ENCODE data around the gene APOBEC4. TPM values are rescaled to one million over a fixed set of nuclear protein-coding genes. Genes with fewer than 3 reads are reported as not detected.
"Not testable (repeated sequence)": the region's sequence is repeated elsewhere in the genome, so short reads cannot be mapped to it uniquely, and the experiment has no call there.

The APOBEC4 gene
- total and polyA plus RNA-seq, 2 of the 8 experiments (the other 6 are each of a cell fraction or from before 2014, with no cell fraction given), result not detected

- H3K18ac ChIP-seq (ENCODE audit: extremely low read depth, low read length); H3K79me2 ChIP-seq (ENCODE audit: control insufficient read depth in 1 of 2, insufficient read depth in 2 of 2, low read length in 2 of 2); H3K9me3 ChIP-seq (ENCODE audit: insufficient read depth in 2 of 2, low read depth in 1 of 2, low read length in 1 of 2); H2BK12ac ChIP-seq (ENCODE audit: low read depth, low read length); H4K8ac ChIP-seq (ENCODE audit: extremely low read depth, insufficient read depth, low read length); H3K9ac ChIP-seq (replicated peaks in 1 of 4; ENCODE audit: extremely low read depth in 1 of 4, low read depth in 3 of 4, low read length in 3 of 4); POLR2A ChIA-PET (ENCODE audit: partially characterized antibody); H3K27me3 ChIP-seq (replicated peaks in 1 of 4; ENCODE audit: control insufficient read depth in 3 of 4, extremely low read depth in 1 of 4, insufficient read depth in 3 of 4, low read length in 3 of 4); H3K36me3 ChIP-seq (ENCODE audit: control insufficient read depth in 2 of 4, insufficient read depth in 4 of 4, low read length in 3 of 4); H3K23ac ChIP-seq (ENCODE audit: insufficient read length); H4K91ac ChIP-seq (replicated peaks; ENCODE audit: insufficient read length, low read length); DNase-seq (ENCODE audit: low read depth in 1 of 2, low spot score in 2 of 2); H4K5ac ChIP-seq (ENCODE audit: insufficient read length, low read depth, low read length); H3K4me1 ChIP-seq (replicated peaks in 1 of 4; ENCODE audit: control insufficient read depth in 3 of 4, insufficient read depth in 4 of 4, low read length in 3 of 4); H2BK120ac ChIP-seq (replicated peaks; ENCODE audit: low read depth, low read length); H3K56ac ChIP-seq (replicated peaks; ENCODE audit: insufficient read length, low read depth, low read length); H2AK5ac ChIP-seq (ENCODE audit: low read depth, low read length); H3K4me3 ChIP-seq (ENCODE audit: extremely low read depth in 1 of 4, insufficient read depth in 2 of 4, low read depth in 3 of 4, low read length in 4 of 4); H3K27ac ChIP-seq (ENCODE audit: low read depth, low read length); H2BK5ac ChIP-seq (ENCODE audit: low read depth, low read length); FAIRE-seq; H3K4me2 ChIP-seq (ENCODE audit: insufficient read depth in 1 of 2, low read depth in 2 of 2, low read length in 2 of 2); H3K23me2 ChIP-seq (ENCODE audit: low read depth, low read length); H2AFZ ChIP-seq (ENCODE audit: low read length); H4K20me1 ChIP-seq (replicated peaks in 1 of 2; ENCODE audit: control insufficient read depth in 1 of 2, insufficient read depth in 2 of 2, low read length in 2 of 2); H2BK15ac ChIP-seq (ENCODE audit: low read length); H3K14ac ChIP-seq (ENCODE audit: insufficient read length); H2BK20ac ChIP-seq (ENCODE audit: low read length); H3K4ac ChIP-seq (replicated peaks; ENCODE audit: insufficient read length, low read depth, low read length); H3K79me1 ChIP-seq (ENCODE audit: low read depth, low read length): not testable (repeated sequence)
- 84% methylated on average over 5 of the region's 5 CpGs; no CpG with 5 or more reads in 1 of the 2 experiments for WGBS, 2 experiments (ENCODE audit: extremely low coverage in 1 of 2, insufficient coverage in 1 of 2, insufficient read length in 1 of 2, insufficient replicate concordance in 2 of 2, low coverage in 1 of 2, low lambda C conversion rate in 2 of 2, missing lambda C conversion rate in 1 of 2)
- CTCF ChIA-PET (ENCODE audit: partially characterized antibody), result interaction anchor here (1.5 kb wide), 1 partner anchor 15 kb away, joined by 4 read pairs; no protein-coding TSS in a partner anchor
Measured at GRCh38 chr1:183618202-183618601, 34.9 kb downstream of the APOBEC4 start.

GRCh38 chr1:183612975-183613374 lies 40.1 kb downstream of the APOBEC4 start:
- FAIRE-seq; H3K27ac ChIP-seq (ENCODE audit: low read depth, low read length); H3K27me3 ChIP-seq (replicated peaks in 1 of 4; ENCODE audit: control insufficient read depth in 3 of 4, extremely low read depth in 1 of 4, insufficient read depth in 3 of 4, low read length in 3 of 4); H3K56ac ChIP-seq (replicated peaks; ENCODE audit: insufficient read length, low read depth, low read length); H4K5ac ChIP-seq (ENCODE audit: insufficient read length, low read depth, low read length); H3K36me3 ChIP-seq (ENCODE audit: control insufficient read depth in 2 of 4, insufficient read depth in 4 of 4, low read length in 3 of 4); H3K18ac ChIP-seq (ENCODE audit: extremely low read depth, low read length); H3K9me3 ChIP-seq (ENCODE audit: insufficient read depth in 2 of 2, low read depth in 1 of 2, low read length in 1 of 2); H2BK20ac ChIP-seq (ENCODE audit: low read length); H2AFZ ChIP-seq (ENCODE audit: low read length); DNase-seq (ENCODE audit: low read depth in 1 of 2, low spot score in 2 of 2); H2BK120ac ChIP-seq (replicated peaks; ENCODE audit: low read depth, low read length); H4K91ac ChIP-seq (replicated peaks; ENCODE audit: insufficient read length, low read length); H3K23me2 ChIP-seq (ENCODE audit: low read depth, low read length); H3K79me2 ChIP-seq (ENCODE audit: control insufficient read depth in 1 of 2, insufficient read depth in 2 of 2, low read length in 2 of 2); H2BK5ac ChIP-seq (ENCODE audit: low read depth, low read length); CTCF ChIA-PET (ENCODE audit: partially characterized antibody); H3K4me2 ChIP-seq (ENCODE audit: insufficient read depth in 1 of 2, low read depth in 2 of 2, low read length in 2 of 2); H2BK12ac ChIP-seq (ENCODE audit: low read depth, low read length); H2BK15ac ChIP-seq (ENCODE audit: low read length); H3K9ac ChIP-seq (replicated peaks in 1 of 4; ENCODE audit: extremely low read depth in 1 of 4, low read depth in 3 of 4, low read length in 3 of 4); H4K8ac ChIP-seq (ENCODE audit: extremely low read depth, insufficient read depth, low read length); H2AK5ac ChIP-seq (ENCODE audit: low read depth, low read length); H3K4me3 ChIP-seq (ENCODE audit: extremely low read depth in 1 of 4, insufficient read depth in 2 of 4, low read depth in 3 of 4, low read length in 4 of 4); H3K14ac ChIP-seq (ENCODE audit: insufficient read length); H3K79me1 ChIP-seq (ENCODE audit: low read depth, low read length); H4K20me1 ChIP-seq (replicated peaks in 1 of 2; ENCODE audit: control insufficient read depth in 1 of 2, insufficient read depth in 2 of 2, low read length in 2 of 2); H3K23ac ChIP-seq (ENCODE audit: insufficient read length); H3K4me1 ChIP-seq (replicated peaks in 1 of 4; ENCODE audit: control insufficient read depth in 3 of 4, insufficient read depth in 4 of 4, low read length in 3 of 4); POLR2A ChIA-PET (ENCODE audit: partially characterized antibody); H3K4ac ChIP-seq (replicated peaks; ENCODE audit: insufficient read length, low read depth, low read length): not testable (repeated sequence)
- WGBS, 2 experiments (ENCODE audit: extremely low coverage in 1 of 2, insufficient coverage in 1 of 2, insufficient read length in 1 of 2, insufficient replicate concordance in 2 of 2, low coverage in 1 of 2, low lambda C conversion rate in 2 of 2, missing lambda C conversion rate in 1 of 2), result 88% methylated on average over 3 of the region's 3 CpGs; no CpG with 5 or more reads in 1 of the 2 experiments
